Measurements from ENCODE around the gene RBM22. TPM values are rescaled to one million over a fixed set of nuclear protein-coding genes. Genes with fewer than 3 reads are reported as not detected.

Gene RBM22
- total and polyA plus RNA-seq, 4 donors: 27.2 to 49.9 (median 38.6) TPM

GRCh38 chr5:150731669-150732242, 30.9 kb upstream of the RBM22 start:
- Histone ChIP-seq H3K36me3 (ENCODE audit: control insufficient read depth in 4 of 4, insufficient read depth in 4 of 4, low read length in 4 of 4) (peaks cover 6 to 52% (median 28%) of the 10 kb centered on the region in 4 donors), H3K9me3 (ENCODE audit: control insufficient read depth in 4 of 4, insufficient read depth in 3 of 4, low read length in 3 of 4) (peaks cover 0 to 4% (median 0%) of the 10 kb centered on the region in 4 donors), H3K4me3 (no peak overlapping the region), H3K9ac (ENCODE audit: insufficient read depth in 1 of 2, low read length in 2 of 2) (no peak overlapping the region), H3K4me1 (ENCODE audit: control insufficient read depth in 5 of 5, insufficient read depth in 5 of 5, low read length in 5 of 5) (peaks cover 0 to 3% (median 0%) of the 10 kb centered on the region in 5 donors), H3K27ac (ENCODE audit: low read depth in 1 of 2, low read length in 1 of 2) (no peak overlapping the region), H3K27me3 (ENCODE audit: control insufficient read depth in 3 of 3, insufficient read depth in 3 of 3, low read length in 2 of 3) (no peaks in the 10 kb centered on the region)
- ATAC-seq (ENCODE audit: insufficient read depth, low FRiP score): no peak
- TF ChIP-seq CTCF (IDR thresholded peaks at IDR 0.05; ENCODE audit: control extremely low read depth, extremely low read depth): no peak
- whole genome bisulfite sequencing, 2 donors: 89% methylated on average over 6 of the region's 6 CpGs
- no peak for DNase-seq

- no peaks in the 10 kb centered on the region for H3K27me3 ChIP-seq (ENCODE audit: control insufficient read depth in 3 of 3, insufficient read depth in 3 of 3, low read length in 2 of 3)
- no peak overlapping the region for H3K9ac ChIP-seq (ENCODE audit: insufficient read depth in 1 of 2, low read length in 2 of 2)
- H3K4me3 ChIP-seq: no peak overlapping the region
- H3K4me1 ChIP-seq (ENCODE audit: control insufficient read depth in 5 of 5, insufficient read depth in 5 of 5, low read length in 5 of 5): no peaks in the 10 kb centered on the region
- H3K9me3 ChIP-seq (ENCODE audit: control insufficient read depth in 4 of 4, insufficient read depth in 3 of 4, low read length in 3 of 4): peaks cover 0 to 4% (median 0%) of the 10 kb centered on the region in 4 donors
- H3K27ac ChIP-seq (ENCODE audit: low read depth in 1 of 2, low read length in 1 of 2): no peak overlapping the region
- 82 to 98% methylated on average over 4 of the region's 4 CpGs for WGBS, 2 donors
- DNase-seq (no peak), ATAC-seq (ENCODE audit: insufficient read depth, low FRiP score) (no peak)
- TF ChIP-seq CTCF (IDR thresholded peaks at IDR 0.05; ENCODE audit: control extremely low read depth, extremely low read depth): no peak
- H3K36me3 ChIP-seq (ENCODE audit: control insufficient read depth in 4 of 4, insufficient read depth in 4 of 4, low read length in 4 of 4): peaks cover 3 to 48% (median 21%) of the 10 kb centered on the region in 4 donors
Measured at GRCh38 chr5:150729859-150730258, 29.0 kb upstream of the RBM22 start.

GRCh38 chr5:150723845-150724244, 23.0 kb upstream of the RBM22 start:
- 72 to 82% methylated on average over 2 of the region's 2 CpGs for WGBS, 2 donors
- Histone ChIP-seq H3K27me3 (ENCODE audit: control insufficient read depth in 3 of 3, insufficient read depth in 3 of 3, low read length in 2 of 3) (no peaks in the 10 kb centered on the region), H3K4me1 (ENCODE audit: control insufficient read depth in 5 of 5, insufficient read depth in 5 of 5, low read length in 5 of 5) (no peaks in the 10 kb centered on the region), H3K9ac (ENCODE audit: insufficient read depth in 1 of 2, low read length in 2 of 2) (no peak overlapping the region), H3K4me3 (no peak overlapping the region), H3K27ac (ENCODE audit: low read depth in 1 of 2, low read length in 1 of 2) (no peak overlapping the region), H3K36me3 (ENCODE audit: control insufficient read depth in 4 of 4, insufficient read depth in 4 of 4, low read length in 4 of 4) (peaks cover 10 to 54% (median 25%) of the 10 kb centered on the region in 4 donors), H3K9me3 (ENCODE audit: control insufficient read depth in 4 of 4, insufficient read depth in 3 of 4, low read length in 3 of 4) (no peaks in the 10 kb centered on the region)
- no peak for ATAC-seq (ENCODE audit: insufficient read depth, low FRiP score)
- TF ChIP-seq CTCF (IDR thresholded peaks at IDR 0.05; ENCODE audit: control extremely low read depth, extremely low read depth): no peak
- no peak for DNase-seq

- H3K4me1 ChIP-seq (ENCODE audit: control insufficient read depth in 5 of 5, insufficient read depth in 5 of 5, low read length in 5 of 5): peaks cover 0 to 11% (median 7%) of the 10 kb centered on the region in 5 donors
- no peak for ATAC-seq (ENCODE audit: insufficient read depth, low FRiP score)
- TF ChIP-seq CTCF (IDR thresholded peaks at IDR 0.05; ENCODE audit: control extremely low read depth, extremely low read depth): no peak
- H3K27me3 ChIP-seq (ENCODE audit: control insufficient read depth in 3 of 3, insufficient read depth in 3 of 3, low read length in 2 of 3): no peaks in the 10 kb centered on the region
- no peak overlapping the region for H3K9ac ChIP-seq (ENCODE audit: insufficient read depth in 1 of 2, low read length in 2 of 2)
- H3K4me3 ChIP-seq: no peak overlapping the region
- peaks cover 17 to 37% (median 22%) of the 10 kb centered on the region in 4 donors for H3K36me3 ChIP-seq (ENCODE audit: control insufficient read depth in 4 of 4, insufficient read depth in 4 of 4, low read length in 4 of 4)
- no peak for DNase-seq
- H3K27ac ChIP-seq (ENCODE audit: low read depth in 1 of 2, low read length in 1 of 2): no peak overlapping the region
- WGBS, 2 donors: 60 to 71% methylated on average over 2 of the region's 2 CpGs
- peaks cover 0 to 2% (median 0%) of the 10 kb centered on the region in 4 donors for H3K9me3 ChIP-seq (ENCODE audit: control insufficient read depth in 4 of 4, insufficient read depth in 3 of 4, low read length in 3 of 4)
Measured at GRCh38 chr5:150710165-150710564, 9.3 kb upstream of the RBM22 start.
